GM23338 (cell line): ENCODE data around the gene SPATS2. TPM values are rescaled to one million over a fixed set of nuclear protein-coding genes. Genes with fewer than 3 reads are reported as not detected.

Experiments
- ATAC-seq: fragments of 200-7000 bp; cut with Tn5 transposase; 3 replicates; pipeline ENCODE4 v1.9.1; 2020
- DNase-seq: peaks from one replicate; pipeline ENCODE4 v3.0.0-alpha.2; 2015; ENCODE audit warnings: low spot score
- H2AFZ ChIP-seq: fragments of 200-600 bp; sonication (generic); 2 replicates; pipeline ENCODE4 v1.8.0; 2016; ENCODE audit warnings: antibody characterized with exemption, mild to moderate bottlenecking, moderate library complexity
- H3F3A ChIP-seq: fragments of 200-600 bp; sonication (generic); replicated peaks from 2 replicates; pipeline ENCODE4 v1.8.0; 2017; ENCODE audit warnings: antibody characterized with exemption, mixed run types, low read depth
- H3K27ac ChIP-seq: fragments of 200-600 bp; sonication (generic); 2 replicates; pipeline ENCODE4 v1.6.1; 2016; ENCODE audit warnings: low read depth
- H3K27me3 ChIP-seq: fragments of 200-600 bp; sonication (generic); 2 replicates; pipeline ENCODE4 v1.8.0; 2016; ENCODE audit warnings: mild to moderate bottlenecking, mixed run types, moderate library complexity; ENCODE audit not compliant: insufficient read depth
- H3K36me3 ChIP-seq: fragments of 200-600 bp; sonication (generic); 2 replicates; pipeline ENCODE4 v1.8.0; 2016; ENCODE audit warnings: mild to moderate bottlenecking; ENCODE audit not compliant: insufficient read depth
- H3K4me1 ChIP-seq: fragments of 200-600 bp; sonication (generic); 2 replicates; pipeline ENCODE4 v1.8.0; 2016; ENCODE audit warnings: mild to moderate bottlenecking, moderate library complexity; ENCODE audit not compliant: insufficient read depth
- H3K4me2 ChIP-seq: fragments of 200-600 bp; sonication (generic); 2 replicates; pipeline ENCODE4 v1.7.1; 2017; ENCODE audit warnings: mixed run types
- H3K4me3 ChIP-seq: fragments of 200-600 bp; sonication (generic); 2 replicates; pipeline ENCODE4 v1.6.1; 2016; ENCODE audit warnings: mixed run types
- H3K79me2 ChIP-seq: fragments of 200-600 bp; sonication (generic); replicated peaks from 2 replicates; pipeline ENCODE4 v1.8.0; 2017; ENCODE audit warnings: mild to moderate bottlenecking; ENCODE audit not compliant: insufficient read depth
- H3K9me2 ChIP-seq: fragments of 200-600 bp; sonication (generic); 2 replicates; pipeline ENCODE4 v1.8.0; 2017; ENCODE audit not compliant: insufficient read depth
- H4K20me1 ChIP-seq: fragments of 200-600 bp; sonication (generic); replicated peaks from 2 replicates; pipeline ENCODE4 v1.8.0; 2017; ENCODE audit warnings: mild to moderate bottlenecking; ENCODE audit not compliant: insufficient read depth
- H3K27ac Mint-ChIP-seq: 2 replicates; pipeline ENCODE4 v1.8.0; 2020; ENCODE audit warnings: inconsistent platforms, mild to moderate bottlenecking, moderate library complexity, mixed read lengths
- H3K27me3 Mint-ChIP-seq: 3 replicates; pipeline ENCODE4 v1.8.0; 2022; ENCODE audit warnings: low read depth, mild to moderate bottlenecking, moderate library complexity, mixed read lengths, inconsistent platforms; ENCODE audit not compliant: insufficient read depth, poor library complexity
- H3K36me3 Mint-ChIP-seq: 3 replicates; pipeline ENCODE4 v1.8.0; 2021; ENCODE audit warnings: low read depth, mild to moderate bottlenecking, inconsistent platforms, moderate library complexity, mixed read lengths
- H3K4me1 Mint-ChIP-seq: 3 replicates; pipeline ENCODE4 v1.8.0; 2020; ENCODE audit warnings: mild to moderate bottlenecking, inconsistent platforms, mixed read lengths
- H3K4me3 Mint-ChIP-seq: 3 replicates; pipeline ENCODE4 v1.8.0; 2021; ENCODE audit warnings: moderate library complexity, mild to moderate bottlenecking, inconsistent platforms, mixed read lengths
- H3K9me3 Mint-ChIP-seq: 3 replicates; pipeline ENCODE4 v1.8.0; 2020; ENCODE audit warnings: moderate library complexity, mild to moderate bottlenecking, inconsistent platforms, mixed read lengths
- CREB1 ChIP-seq: fragments of 250-450 bp; sonication (Bioruptor Pico); IDR thresholded peaks from 2 replicates; pipeline ENCODE4 v1.5.0; 2020; ENCODE audit warnings: low read depth, mild to moderate bottlenecking, moderate library complexity
- EZH2 ChIP-seq: fragments of 200-600 bp; sonication (generic); IDR thresholded peaks from one replicate; pipeline ENCODE4 v1.8.0; 2017; ENCODE audit warnings: antibody characterized with exemption, mild to moderate bottlenecking, low read depth; ENCODE audit not compliant: unreplicated experiment
- EZH2phosphoT487 ChIP-seq: fragments of 200-600 bp; sonication (generic); IDR thresholded peaks from one replicate; pipeline ENCODE4 v1.8.1; 2018; ENCODE audit warnings: antibody characterized with exemption; ENCODE audit not compliant: unreplicated experiment
- JUNB ChIP-seq: IDR thresholded peaks from one replicate; pipeline ENCODE4 v1.6.1; 2016; ENCODE audit warnings: antibody characterized with exemption; ENCODE audit not compliant: unreplicated experiment
- NANOG ChIP-seq: IDR thresholded peaks from 2 replicates; pipeline ENCODE4 v1.6.1; 2016; ENCODE audit warnings: antibody characterized with exemption, borderline replicate concordance
- POLR2AphosphoS5 ChIP-seq: IDR thresholded peaks from 2 replicates; pipeline ENCODE4 v1.6.1; 2016; ENCODE audit warnings: antibody characterized with exemption, low read depth
- STAT1 ChIP-seq: IDR thresholded peaks from one replicate; pipeline ENCODE4 v1.6.1; 2016; ENCODE audit warnings: antibody characterized with exemption; ENCODE audit not compliant: unreplicated experiment
- ZNF331 ChIP-seq: fragments of 250-450 bp; sonication (Bioruptor Pico); IDR thresholded peaks from 2 replicates; pipeline ENCODE4 v1.5.0; 2020; ENCODE audit warnings: low read depth, mild to moderate bottlenecking, moderate library complexity
- polyA plus RNA-seq: library from polyadenylated mRNA; unstranded; fragments of >200 nt; fragmentation: Nextera tagmentation; extraction: Ambion mirVana; gene quantifications from 2 replicates; pipeline ENCODE4 v1.2.1, GENCODE V29; 2016
- total RNA-seq: library from RNA; depleted of rRNA; stranded (reverse); fragments of >200 nt; shearing (Covaris generic); gene quantifications from 2 replicates; pipeline ENCODE4 v1.2.3, GENCODE V29; 2014
- TF ChIP-seq, protein P1 (sequence below): IDR thresholded peaks from one replicate; pipeline ENCODE4 v1.6.1; 2018; ENCODE audit warnings: antibody characterized with exemption; ENCODE audit not compliant: unreplicated experiment
- TF ChIP-seq, protein P2 (sequence below), 2 experiments: fragments of 200-600 bp in 1 of 2; sonication (generic) in 1 of 2; conservative IDR thresholded peaks; 2 replicates each; pipeline versions ENCODE4 v1.5.1 to v1.6.1; 2016 to 2017; ENCODE audit warnings: antibody characterized with exemption in 2 of 2, low read depth in 2 of 2, mild to moderate bottlenecking in 2 of 2, moderate library complexity in 1 of 2
- TF ChIP-seq, protein P3 (sequence below): IDR thresholded peaks from 2 replicates; pipeline ENCODE4 v1.6.1; 2016; ENCODE audit warnings: antibody characterized with exemption

The SPATS2 gene
- total and polyA plus RNA-seq, 2 experiments from 2014 or later, result 20.6 to 61.0 TPM

DNA sequence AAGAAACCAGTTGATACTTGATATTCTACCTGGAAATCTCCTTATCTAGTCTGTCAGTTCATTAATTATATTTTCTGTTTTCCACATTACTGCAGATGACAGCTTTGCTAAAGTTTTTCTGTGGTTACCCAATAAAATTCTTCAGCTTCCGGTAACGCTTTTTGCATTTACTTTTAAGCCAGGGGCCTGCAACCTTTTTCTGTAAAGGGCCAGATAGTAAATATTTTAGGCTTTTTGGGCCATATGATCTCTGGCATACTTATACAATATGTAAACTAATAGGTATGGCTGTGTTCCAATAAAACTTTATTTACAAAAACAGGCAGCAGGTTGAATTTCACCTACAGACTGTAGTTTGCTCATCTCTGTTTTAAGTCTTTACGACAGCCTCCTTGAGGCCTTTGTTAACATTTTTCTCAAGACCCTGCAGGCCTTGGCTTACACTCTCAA lies 48.3 kb downstream of the SPATS2 start (continued):
- TF ChIP-seq, protein P1, sequence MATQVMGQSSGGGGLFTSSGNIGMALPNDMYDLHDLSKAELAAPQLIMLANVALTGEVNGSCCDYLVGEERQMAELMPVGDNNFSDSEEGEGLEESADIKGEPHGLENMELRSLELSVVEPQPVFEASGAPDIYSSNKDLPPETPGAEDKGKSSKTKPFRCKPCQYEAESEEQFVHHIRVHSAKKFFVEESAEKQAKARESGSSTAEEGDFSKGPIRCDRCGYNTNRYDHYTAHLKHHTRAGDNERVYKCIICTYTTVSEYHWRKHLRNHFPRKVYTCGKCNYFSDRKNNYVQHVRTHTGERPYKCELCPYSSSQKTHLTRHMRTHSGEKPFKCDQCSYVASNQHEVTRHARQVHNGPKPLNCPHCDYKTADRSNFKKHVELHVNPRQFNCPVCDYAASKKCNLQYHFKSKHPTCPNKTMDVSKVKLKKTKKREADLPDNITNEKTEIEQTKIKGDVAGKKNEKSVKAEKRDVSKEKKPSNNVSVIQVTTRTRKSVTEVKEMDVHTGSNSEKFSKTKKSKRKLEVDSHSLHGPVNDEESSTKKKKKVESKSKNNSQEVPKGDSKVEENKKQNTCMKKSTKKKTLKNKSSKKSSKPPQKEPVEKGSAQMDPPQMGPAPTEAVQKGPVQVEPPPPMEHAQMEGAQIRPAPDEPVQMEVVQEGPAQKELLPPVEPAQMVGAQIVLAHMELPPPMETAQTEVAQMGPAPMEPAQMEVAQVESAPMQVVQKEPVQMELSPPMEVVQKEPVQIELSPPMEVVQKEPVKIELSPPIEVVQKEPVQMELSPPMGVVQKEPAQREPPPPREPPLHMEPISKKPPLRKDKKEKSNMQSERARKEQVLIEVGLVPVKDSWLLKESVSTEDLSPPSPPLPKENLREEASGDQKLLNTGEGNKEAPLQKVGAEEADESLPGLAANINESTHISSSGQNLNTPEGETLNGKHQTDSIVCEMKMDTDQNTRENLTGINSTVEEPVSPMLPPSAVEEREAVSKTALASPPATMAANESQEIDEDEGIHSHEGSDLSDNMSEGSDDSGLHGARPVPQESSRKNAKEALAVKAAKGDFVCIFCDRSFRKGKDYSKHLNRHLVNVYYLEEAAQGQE, result no peak
- TF ChIP-seq EZH2phosphoT487, result no peak
- TF ChIP-seq STAT1, result no peak
- TF ChIP-seq, protein P2, sequence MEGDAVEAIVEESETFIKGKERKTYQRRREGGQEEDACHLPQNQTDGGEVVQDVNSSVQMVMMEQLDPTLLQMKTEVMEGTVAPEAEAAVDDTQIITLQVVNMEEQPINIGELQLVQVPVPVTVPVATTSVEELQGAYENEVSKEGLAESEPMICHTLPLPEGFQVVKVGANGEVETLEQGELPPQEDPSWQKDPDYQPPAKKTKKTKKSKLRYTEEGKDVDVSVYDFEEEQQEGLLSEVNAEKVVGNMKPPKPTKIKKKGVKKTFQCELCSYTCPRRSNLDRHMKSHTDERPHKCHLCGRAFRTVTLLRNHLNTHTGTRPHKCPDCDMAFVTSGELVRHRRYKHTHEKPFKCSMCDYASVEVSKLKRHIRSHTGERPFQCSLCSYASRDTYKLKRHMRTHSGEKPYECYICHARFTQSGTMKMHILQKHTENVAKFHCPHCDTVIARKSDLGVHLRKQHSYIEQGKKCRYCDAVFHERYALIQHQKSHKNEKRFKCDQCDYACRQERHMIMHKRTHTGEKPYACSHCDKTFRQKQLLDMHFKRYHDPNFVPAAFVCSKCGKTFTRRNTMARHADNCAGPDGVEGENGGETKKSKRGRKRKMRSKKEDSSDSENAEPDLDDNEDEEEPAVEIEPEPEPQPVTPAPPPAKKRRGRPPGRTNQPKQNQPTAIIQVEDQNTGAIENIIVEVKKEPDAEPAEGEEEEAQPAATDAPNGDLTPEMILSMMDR (conservative IDR thresholded peaks at IDR 0.05; ENCODE audit: low read depth in 2 of 2), result no peak
- no peak for TF ChIP-seq ZNF331 (CRISPR knock-in tag)

DNA sequence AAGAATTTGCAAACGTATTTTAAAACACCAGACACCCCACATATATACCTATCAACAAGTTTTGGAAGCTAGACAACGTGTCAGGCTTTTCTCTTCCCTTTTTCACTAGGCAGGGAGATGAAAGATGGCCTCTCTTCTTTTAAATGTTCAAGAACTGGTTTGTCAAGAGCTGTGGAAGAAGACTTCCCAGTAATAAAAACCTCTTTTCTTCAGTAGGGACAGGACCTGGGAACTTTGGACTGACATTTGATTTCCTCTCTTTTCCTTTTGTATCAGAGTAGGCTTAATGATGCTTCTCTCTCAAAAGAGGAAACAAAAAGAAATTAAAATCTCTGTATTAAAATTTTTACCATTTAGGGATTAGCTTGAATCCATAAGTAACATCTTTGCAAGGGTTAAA lies 49.6 kb downstream of the SPATS2 start:
- no peak overlapping the region for H3K27ac Mint-ChIP-seq
- no peaks in the 10 kb centered on the region for H3K9me3 Mint-ChIP-seq
- Histone ChIP-seq H3F3A (no peaks in the 10 kb centered on the region), H3K4me2 (no peak overlapping the region), H3K79me2 (no peaks in the 10 kb centered on the region), H3K4me3 (no peak overlapping the region), H3K27me3 (no peaks in the 10 kb centered on the region), H3K4me1 (peaks cover 8% of the 10 kb centered on the region), H3K9me2 (no peaks in the 10 kb centered on the region), H3K27ac (no peak overlapping the region), H2AFZ (no peak overlapping the region), H4K20me1 (no peaks in the 10 kb centered on the region), H3K36me3 (no peaks in the 10 kb centered on the region)
- no peak overlapping the region for H3K4me3 Mint-ChIP-seq
- DNase-seq (no peak), ATAC-seq (no peak)
- H3K4me1 Mint-ChIP-seq, result peaks cover 12% of the 10 kb centered on the region
- no peaks in the 10 kb centered on the region for H3K36me3 Mint-ChIP-seq
- H3K27me3 Mint-ChIP-seq, result no peaks in the 10 kb centered on the region
- TF ChIP-seq NANOG, result no peak
- TF ChIP-seq STAT1, result no peak
- no peak for TF ChIP-seq JUNB
- no peak for TF ChIP-seq POLR2AphosphoS5
- TF ChIP-seq, protein P3, sequence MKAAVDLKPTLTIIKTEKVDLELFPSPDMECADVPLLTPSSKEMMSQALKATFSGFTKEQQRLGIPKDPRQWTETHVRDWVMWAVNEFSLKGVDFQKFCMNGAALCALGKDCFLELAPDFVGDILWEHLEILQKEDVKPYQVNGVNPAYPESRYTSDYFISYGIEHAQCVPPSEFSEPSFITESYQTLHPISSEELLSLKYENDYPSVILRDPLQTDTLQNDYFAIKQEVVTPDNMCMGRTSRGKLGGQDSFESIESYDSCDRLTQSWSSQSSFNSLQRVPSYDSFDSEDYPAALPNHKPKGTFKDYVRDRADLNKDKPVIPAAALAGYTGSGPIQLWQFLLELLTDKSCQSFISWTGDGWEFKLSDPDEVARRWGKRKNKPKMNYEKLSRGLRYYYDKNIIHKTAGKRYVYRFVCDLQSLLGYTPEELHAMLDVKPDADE, result no peak
- no peak for TF ChIP-seq EZH2
- TF ChIP-seq, protein P1, result no peak
- TF ChIP-seq CREB1 (CRISPR knock-in tag), result no peak
- TF ChIP-seq, protein P2 (conservative IDR thresholded peaks at IDR 0.05; ENCODE audit: low read depth in 2 of 2), result no peak
- no peak for TF ChIP-seq EZH2phosphoT487
- no peak for TF ChIP-seq ZNF331 (CRISPR knock-in tag)
